Measurements from ENCODE around the gene DGKB.

Gene DGKB

DNA sequence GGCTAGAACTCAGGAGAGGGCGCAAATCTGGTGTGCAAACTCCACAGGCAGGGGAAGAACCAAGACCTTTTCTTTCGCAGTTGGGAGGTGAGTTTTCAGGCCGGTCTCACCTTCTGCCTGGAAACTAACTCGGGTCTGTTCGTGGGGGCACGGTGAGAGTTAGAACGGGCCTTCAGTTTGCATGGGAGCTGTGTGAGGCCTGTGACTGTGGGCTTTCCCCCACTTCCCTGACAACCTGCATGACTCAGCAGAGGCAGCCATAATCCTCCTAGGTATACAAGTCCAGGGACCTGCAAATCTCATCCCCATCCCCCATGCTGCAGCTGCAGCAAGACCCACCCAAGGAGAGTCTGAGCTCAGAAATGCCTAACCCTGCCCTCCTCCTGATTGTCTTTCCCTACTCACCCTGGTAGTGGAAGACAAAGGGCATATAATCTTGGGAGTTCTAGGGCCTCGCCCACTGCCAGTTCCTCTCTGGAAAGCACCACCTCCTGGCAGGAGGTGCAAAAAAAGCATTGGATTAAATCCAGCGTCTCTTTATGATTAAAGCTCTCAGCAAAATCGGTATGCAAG is 718.2 kb downstream of the DGKB start:
- no peak for DNase-seq

DNA sequence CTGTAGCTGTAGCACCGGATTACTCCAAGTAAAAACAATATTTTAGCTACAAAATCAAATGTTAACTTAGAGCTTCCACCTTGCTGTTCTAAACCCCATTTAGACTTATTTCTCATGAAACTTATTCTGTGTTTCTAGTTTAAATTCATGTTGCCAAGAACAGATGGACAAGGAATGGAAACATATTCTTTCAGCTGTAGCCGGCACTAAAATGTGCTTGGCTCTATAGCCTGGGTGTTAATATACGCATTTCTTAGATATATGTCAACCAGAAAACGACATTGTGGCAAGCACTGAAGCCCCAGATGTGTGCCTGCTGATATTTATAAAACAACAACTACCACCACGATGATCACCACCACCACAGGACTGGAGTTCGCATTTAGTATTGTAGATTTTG is 722.8 kb downstream of the DGKB start:
- DNase-seq, result no peak

DNA sequence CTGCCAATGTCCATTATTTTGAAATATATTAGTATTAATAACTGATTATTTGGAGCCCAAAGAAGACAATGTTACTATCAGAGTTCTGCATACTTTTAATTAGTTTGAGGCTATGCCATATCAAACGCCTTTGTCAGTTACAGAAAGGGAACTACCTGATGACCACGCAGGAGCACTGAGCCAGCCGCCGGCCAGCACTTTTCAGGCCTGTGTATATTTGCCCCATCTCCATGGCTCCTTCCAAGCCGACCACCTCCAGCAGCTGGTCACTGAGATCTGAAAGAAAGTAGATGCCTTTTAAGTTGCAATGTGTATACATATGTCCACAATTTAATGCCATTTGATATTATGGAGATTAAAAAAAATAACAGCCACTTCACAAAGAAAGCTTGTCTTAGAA is 724.7 kb downstream of the DGKB start:
- DNase-seq, result no peak

DNA sequence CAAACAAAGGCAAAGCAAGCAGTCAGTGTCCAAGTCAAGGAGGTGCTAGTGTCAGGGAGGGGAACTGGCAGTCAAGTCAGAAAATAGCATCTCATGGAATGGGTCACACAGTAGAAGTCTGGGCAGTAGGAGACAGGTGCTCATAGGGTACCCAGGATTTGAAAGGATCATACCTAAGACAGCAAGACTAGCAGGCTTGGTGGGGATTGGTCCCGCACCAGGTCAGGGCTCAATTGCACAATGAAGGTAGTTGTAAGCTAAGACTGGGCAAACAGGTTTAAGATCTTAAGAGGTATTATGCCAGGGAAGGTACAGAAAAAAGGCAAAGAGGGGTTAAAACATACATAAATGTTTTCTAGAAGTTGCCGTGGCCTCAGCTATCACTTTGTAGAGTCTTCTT is 731.7 kb downstream of the DGKB start:
- no peak for DNase-seq

DNA sequence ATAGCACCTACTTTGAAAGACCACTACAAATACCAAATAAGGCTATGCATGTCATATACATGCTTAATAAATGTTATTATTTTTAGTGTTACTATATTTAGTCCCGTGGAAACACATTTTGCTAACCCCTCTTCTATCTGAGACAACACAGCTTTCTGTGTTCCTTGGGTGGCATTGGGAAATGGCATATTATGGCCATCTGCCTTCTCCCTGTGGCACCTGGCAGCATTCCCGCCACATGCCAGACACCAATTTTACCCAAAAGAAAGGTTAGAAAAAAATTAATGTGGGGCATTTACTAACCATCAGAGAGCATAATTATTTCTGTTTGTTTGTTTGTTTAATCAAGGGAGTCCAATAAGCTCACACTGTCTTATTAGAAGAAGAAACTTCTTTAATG is 744.4 kb downstream of the DGKB start:
- DNase-seq, result no peak

GRCh38 chr7:14156436-14156835 is 746.1 kb downstream of the DGKB start:
- DNase-seq, result no peak

DNA sequence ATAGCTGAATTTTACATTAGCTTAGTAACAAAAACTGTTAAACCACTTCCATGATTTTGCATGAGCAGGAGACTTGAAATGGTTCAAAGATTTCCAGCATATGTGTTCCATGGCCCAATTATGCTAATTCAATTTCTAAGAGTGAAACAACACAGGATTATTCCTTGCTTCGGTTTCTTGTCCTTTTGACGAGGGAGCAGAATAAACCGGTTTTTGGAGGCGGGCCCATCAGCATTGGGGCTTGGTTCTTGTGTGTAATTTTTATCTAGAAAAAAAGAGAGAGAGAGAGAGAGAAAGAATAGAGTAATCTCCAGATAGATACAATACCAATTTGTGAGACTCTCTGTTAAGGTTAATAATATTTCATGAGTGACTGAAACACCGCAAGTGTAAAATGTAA is 753.6 kb downstream of the DGKB start:
- no peak for DNase-seq

- DNase-seq, result no peak
Observed at GRCh38 chr7:14147532-14147931, 755.0 kb downstream of the DGKB start.

GRCh38 chr7:14144538-14144937 is 758.0 kb downstream of the DGKB start:
- no peak for DNase-seq

DNA sequence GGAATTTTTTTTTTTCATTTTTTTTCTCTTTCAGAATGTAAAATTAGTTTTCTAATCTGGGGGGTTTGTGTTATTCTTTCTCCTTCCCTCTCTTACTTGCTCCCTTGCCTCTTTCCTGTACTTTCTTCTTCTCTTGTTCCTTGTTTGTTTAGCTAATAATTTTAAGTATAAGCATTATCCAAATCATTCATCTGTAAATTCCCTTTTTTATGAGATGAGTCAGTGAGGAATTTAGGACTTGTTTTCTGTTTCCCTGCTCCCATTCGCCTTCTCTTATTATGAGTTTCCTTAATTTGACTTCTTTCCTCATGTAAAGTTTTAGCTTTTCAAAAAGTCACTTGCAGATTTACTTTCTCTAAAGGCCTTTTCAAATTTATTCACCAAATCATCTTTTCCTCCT is 758.4 kb downstream of the DGKB start:
- no peak for DNase-seq

DNA sequence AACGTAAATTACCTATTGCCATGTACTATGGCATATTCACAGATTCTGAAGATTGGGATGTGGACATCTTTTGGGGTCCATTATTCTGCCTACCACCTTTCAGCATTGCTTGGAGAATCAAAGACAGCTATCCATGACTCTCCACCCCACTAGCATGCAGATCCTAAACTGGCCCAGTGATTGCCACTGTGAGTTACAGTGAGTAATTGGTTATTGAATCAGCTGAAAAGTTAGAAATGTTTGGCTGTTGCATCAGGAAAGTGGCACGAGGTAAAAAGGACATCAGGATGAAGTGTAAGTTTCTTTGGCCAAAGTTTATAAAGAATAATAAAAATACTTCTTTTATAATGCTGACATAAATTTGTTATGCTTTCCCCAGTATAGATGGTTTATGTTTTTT is 764.9 kb downstream of the DGKB start:
- no peak for DNase-seq

GRCh38 chr7:14133752-14134151 is 768.8 kb downstream of the DGKB start:
- DNase-seq, result no peak

DNA sequence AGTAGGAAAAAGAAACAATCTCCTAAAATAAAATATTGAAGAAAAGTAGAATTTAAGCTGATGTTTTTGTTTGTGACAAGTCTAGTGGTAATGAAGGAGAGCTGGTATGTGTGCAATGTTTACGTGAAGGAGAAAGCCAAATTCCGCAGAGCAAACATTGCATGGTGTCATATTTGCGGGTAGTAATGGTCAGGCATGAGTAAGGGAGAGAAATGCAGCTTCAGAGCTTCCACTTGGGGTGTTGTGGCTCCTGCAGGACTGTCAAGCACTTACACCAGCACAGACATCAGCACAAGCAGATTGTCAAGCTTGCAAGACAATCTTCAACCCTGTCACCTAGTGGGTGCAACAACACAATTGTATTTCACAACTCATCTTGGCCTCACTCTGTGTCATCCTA is 776.6 kb downstream of the DGKB start:
- DNase-seq, result no peak

DNA sequence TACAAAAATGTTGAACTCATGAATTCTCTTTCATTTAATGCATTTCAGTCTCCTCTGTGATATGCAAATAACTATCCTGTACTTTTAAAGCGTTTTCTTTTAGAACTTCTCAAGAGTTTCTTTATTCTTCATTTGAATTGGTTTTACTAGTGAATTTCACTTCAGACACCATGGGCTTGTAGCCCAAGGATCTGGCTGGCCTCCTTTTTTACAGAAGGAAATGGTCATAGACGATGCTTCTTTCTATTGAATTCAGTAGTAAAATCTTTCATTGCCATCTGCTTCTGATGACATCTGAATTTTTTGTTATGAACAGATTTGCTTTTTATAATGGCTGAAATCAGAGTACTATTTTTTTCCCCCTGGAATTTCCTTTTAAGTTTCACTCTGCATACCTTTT is 777.8 kb downstream of the DGKB start:
- DNase-seq, result no peak

DNA sequence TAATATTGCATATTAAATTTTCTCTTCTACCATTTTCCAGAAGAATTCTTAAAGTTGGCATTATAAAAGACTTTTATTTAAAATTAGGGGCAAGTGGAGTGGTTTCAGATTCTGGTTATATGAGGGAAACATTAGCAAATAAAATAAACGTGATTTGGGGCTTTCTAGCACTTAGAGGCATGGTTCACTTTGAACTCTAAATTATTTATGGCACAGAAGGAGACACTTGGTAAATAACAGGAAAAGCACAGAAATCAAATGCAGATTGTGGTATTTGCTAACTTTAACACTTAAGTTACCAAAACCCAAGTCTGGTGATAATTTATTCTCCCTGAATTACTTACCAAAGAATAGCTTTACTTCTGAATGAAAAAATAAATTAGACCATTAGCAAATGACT is 778.6 kb downstream of the DGKB start:
- DNase-seq, result no peak

DNA sequence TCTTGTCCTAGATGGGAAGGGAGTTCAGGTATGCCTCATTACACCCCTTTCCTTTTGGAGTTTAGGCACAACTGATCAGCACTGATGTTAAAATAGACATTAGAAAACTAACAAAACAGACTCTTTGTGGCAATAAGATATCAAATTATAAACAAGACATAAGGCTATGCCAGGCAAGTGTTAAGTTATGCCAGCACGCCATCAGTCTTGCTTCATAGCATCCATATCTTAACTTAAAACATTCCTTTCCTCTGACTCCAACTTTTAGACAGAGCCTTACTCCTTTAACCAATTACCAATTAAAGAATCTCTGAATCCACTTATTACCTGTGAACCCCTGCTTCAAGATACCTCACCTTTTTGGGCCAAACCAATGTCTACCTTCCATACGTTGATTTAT is 786.9 kb downstream of the DGKB start:
- DNase-seq, result no peak

DNA sequence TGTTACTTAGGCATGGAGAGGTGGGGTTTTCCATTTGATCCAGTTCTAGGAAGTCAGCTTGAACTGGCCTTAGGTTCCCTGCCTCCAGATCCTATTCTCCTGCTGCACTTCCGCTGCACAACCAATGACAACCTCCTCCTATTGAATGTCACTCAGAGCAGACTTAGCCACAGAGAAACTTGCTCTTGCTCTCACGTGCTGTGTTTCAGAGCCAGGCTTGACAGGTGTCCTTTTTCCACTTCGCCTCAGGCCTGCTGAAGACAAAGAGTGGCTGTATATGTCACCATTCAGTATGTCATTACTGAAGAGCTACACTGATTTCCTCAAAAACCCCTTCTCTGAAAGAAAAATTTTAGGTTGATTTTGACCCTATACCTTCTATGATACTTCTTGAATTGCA is 797.7 kb downstream of the DGKB start:
- no peak for DNase-seq

GRCh38 chr7:14096159-14096558 is 806.4 kb downstream of the DGKB start:
- no peak for DNase-seq

GRCh38 chr7:14095233-14095950 is 807.2 kb downstream of the DGKB start:
- no peak for DNase-seq

Measured in femur (tissue), 1 donor.